Ovary (tissue), 9 donors: ENCODE results near the gene NDUFS8. TPM values are rescaled to one million over a fixed set of nuclear protein-coding genes. Genes with fewer than 3 reads are reported as not detected.

ENCODE experiments used
- DNase-seq, 5 donors: peaks; one replicate each; pipeline ENCODE4 v3.0.0-alpha.2; 2019 to 2020
- H3K27ac ChIP-seq, 2 donors: fragments of 200-600 bp; one replicate each; pipeline versions ENCODE4 v1.5.1 to v1.8.0; 2019 to 2022
- H3K27me3 ChIP-seq: fragments of 200-600 bp; one replicate; pipeline ENCODE4 v1.8.0; 2022
- H3K36me3 ChIP-seq: fragments of 200-600 bp; sonication (generic); one replicate; pipeline ENCODE4 v1.5.1; 2019
- H3K4me1 ChIP-seq: one replicate; pipeline ENCODE4 v1.8.1; 2013; ENCODE audit warnings: mild to moderate bottlenecking, moderate library complexity; ENCODE audit not compliant: insufficient read depth
- H3K4me3 ChIP-seq: fragments of 200-600 bp; sonication (generic); one replicate; pipeline ENCODE4 v1.5.1; 2017
- H3K9me3 ChIP-seq, 2 donors: fragments of 200-600 bp in 1 of 2; sonication (generic) in 1 of 2; one replicate each; pipeline versions ENCODE4 v1.5.1 to v1.8.1; 2013 to 2019; ENCODE audit warnings: mild to moderate bottlenecking in 1 of 2, moderate library complexity in 1 of 2
- EP300 ChIP-seq: sonication (generic); formaldehyde crosslinking; IDR thresholded peaks from one replicate; pipeline ENCODE4 v1.6.1; 2017; ENCODE audit warnings: antibody characterized with exemption
- POLR2A ChIP-seq: fragments of 450-650 bp; IDR thresholded peaks from one replicate; pipeline ENCODE4 v1.6.1; 2017; ENCODE audit warnings: antibody characterized with exemption, mild to moderate bottlenecking, moderate library complexity
- whole genome bisulfite sequencing, 3 donors: extraction: QIAGEN DNeasy Blood & Tissue Kit in 1 of 3; methylation state at CpG; one replicate each; pipeline versions ENCODE4 v1.1.5 to v1.1.7; 2013 to 2017; 5-methylcytosine and 5-hydroxymethylcytosine counted together
- intact Hi-C, 4 donors: fragments of 100-400 bp; cut with DNase I; formaldehyde crosslinking; loops; one replicate each; pipeline versions ENCODE4 v1.11.0 to v1.15.1; 2022 to 2023
- microRNA-seq, 3 donors: library from miRNA; unstranded; fragments of <30 nt; microRNA quantifications; one replicate each; pipeline versions ENCODE4 to v1.2.0, GENCODE V29; 2019 to 2020
- polyA plus RNA-seq, 2 donors: library from polyadenylated mRNA; stranded (reverse); fragments of 200-250 nt in 1 of 2; fragments of 350-450 nt in 1 of 2; fragmentation: Illumina TruSeq in 1 of 2; extraction: RNeasy Lipid Tissue Mini Kit (QIAGEN cat#74804) in 1 of 2; gene quantifications; one replicate each; pipeline ENCODE4 v1.2.3, GENCODE V29; 2013 to 2014
- small RNA-seq: library from RNA; depleted of rRNA; stranded (forward); fragments of <200 nt; gene quantifications from one replicate; pipeline ENCODE3, GENCODE V24; 2016
- total RNA-seq, 7 donors: library from RNA; depleted of rRNA in 2 of 7; stranded (reverse); fragments of >200 nt in 2 of 7; fragmentation: NEBNext Ultra II Directional in 3 of 7; extraction: Animal tissue kit (Norgen Biotek cat#: 25700) in 3 of 7; gene quantifications; one replicate each; pipeline versions ENCODE4 v1.1.0 to v1.2.4, GENCODE V29; 2016 to 2023
- TF ChIP-seq, protein P1 (sequence below), 3 donors: fragments of 450-650 bp in 2 of 3; fragments of 200-600 bp in 1 of 3; IDR thresholded peaks; one replicate each; pipeline versions ENCODE4 v1.5.1 to v1.8.0; 2016 to 2022; ENCODE audit warnings: antibody characterized with exemption in 3 of 3, mild to moderate bottlenecking in 1 of 3
- donor health status: DM: no; HTN: no; CAD: no; lungs with moderate emphysema.
- donor health status: DM: no; HTN: no; CAD: no.
- donor health status: Bipolar disorder and iron deficiency.
- donor health status: DM: yes; HTN: yes; CAD: no.
- donor health status: DM: no; HTN: no; CAD: no.
- donor health status: DM: yes; HTN: yes; CAD: no.

The NDUFS8 gene
- total and polyA plus RNA-seq, 9 donors, result 15.3 to 163 (median 101) TPM

DNA sequence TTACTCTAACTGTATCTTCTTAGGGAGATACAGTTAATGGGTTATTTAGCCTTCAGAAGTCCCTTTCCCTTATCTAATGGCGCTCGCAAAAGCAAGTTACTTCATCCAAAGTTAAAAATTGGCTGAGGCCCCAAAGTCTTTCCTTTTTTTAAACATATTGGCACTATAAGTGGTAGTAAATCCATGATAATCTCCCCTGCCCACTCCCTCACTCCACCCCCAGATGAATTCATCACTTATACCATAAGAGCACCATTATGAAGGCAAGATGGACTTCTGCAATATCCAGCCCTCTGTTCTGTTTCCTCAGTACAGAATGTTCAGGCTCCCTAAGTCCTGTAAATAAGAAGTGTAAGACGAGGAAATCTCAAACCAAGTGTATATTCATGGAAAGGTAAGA, 53.0 kb downstream of the NDUFS8 start:
- H3K27ac ChIP-seq, result no peak overlapping the region
- 40 to 50% (median 46%) methylated on average over 3 of the region's 3 CpGs for WGBS, 3 donors
- no peak overlapping the region for H3K4me3 ChIP-seq
- no peaks in the 10 kb centered on the region for H3K27me3 ChIP-seq
- intact Hi-C loops, result no loop called here
- no peak for DNase-seq
- no peak for TF ChIP-seq EP300
- TF ChIP-seq, protein P1, sequence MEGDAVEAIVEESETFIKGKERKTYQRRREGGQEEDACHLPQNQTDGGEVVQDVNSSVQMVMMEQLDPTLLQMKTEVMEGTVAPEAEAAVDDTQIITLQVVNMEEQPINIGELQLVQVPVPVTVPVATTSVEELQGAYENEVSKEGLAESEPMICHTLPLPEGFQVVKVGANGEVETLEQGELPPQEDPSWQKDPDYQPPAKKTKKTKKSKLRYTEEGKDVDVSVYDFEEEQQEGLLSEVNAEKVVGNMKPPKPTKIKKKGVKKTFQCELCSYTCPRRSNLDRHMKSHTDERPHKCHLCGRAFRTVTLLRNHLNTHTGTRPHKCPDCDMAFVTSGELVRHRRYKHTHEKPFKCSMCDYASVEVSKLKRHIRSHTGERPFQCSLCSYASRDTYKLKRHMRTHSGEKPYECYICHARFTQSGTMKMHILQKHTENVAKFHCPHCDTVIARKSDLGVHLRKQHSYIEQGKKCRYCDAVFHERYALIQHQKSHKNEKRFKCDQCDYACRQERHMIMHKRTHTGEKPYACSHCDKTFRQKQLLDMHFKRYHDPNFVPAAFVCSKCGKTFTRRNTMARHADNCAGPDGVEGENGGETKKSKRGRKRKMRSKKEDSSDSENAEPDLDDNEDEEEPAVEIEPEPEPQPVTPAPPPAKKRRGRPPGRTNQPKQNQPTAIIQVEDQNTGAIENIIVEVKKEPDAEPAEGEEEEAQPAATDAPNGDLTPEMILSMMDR (IDR thresholded peaks at IDR 0.05), result no peak
- TF ChIP-seq POLR2A, result no peak
- no peaks in the 10 kb centered on the region for H3K36me3 ChIP-seq
- H3K4me1 ChIP-seq, result no peaks in the 10 kb centered on the region
- no peaks in the 10 kb centered on the region for H3K9me3 ChIP-seq

Small RNAs within 50 kb of the gene (microRNA-seq; reads per million reads assigned to microRNA genes)
- gene MIR4691, result 0 reads per million in 3 donors
- gene MIR6753, result 0 reads per million in 3 donors
- gene MIR7113, result 0 to 0.47 (median 0.36) reads per million in 3 donors

Small RNAs within 50 kb of the gene (small RNA-seq; reads per million reads assigned to genes)
- gene MIR6753, result not detected

Other genes with a start within 250 kb of the NDUFS8 start
- 10 to 100 TPM in 6 of 7 donors, 1 to 10 TPM in 1; 9.0 to 39.6 (median 14.2) TPM for gene UNC93B1, start 26.6 kb upstream of the NDUFS8 start, total RNA-seq
- 10 to 100 TPM in 1 of 2 donors, 1 to 10 TPM in 1; 9.6 to 11.1 TPM for gene UNC93B1, start 26.6 kb upstream of the NDUFS8 start, polyA plus RNA-seq
- gene ALDH3B1, start 20.4 kb upstream of the NDUFS8 start, total RNA-seq, result 10 to 100 TPM in 3 of 7 donors, 1 to 10 TPM in 4; 1.8 to 65.3 (median 8.9) TPM
- 1 to 10 TPM; 3.9 to 4.7 TPM for gene ALDH3B1, start 20.4 kb upstream of the NDUFS8 start, polyA plus RNA-seq
- gene TCIRG1, start 8.3 kb downstream of the NDUFS8 start, total RNA-seq, result 100 to 1,000 TPM in 2 of 7 donors, 10 to 100 TPM in 5; 55.8 to 109 (median 78.6) TPM
- 10 to 100 TPM in 1 of 2 donors, 1 to 10 TPM in 1; 2.2 to 77.4 TPM for gene TCIRG1, start 8.3 kb downstream of the NDUFS8 start, polyA plus RNA-seq
- 10 to 100 TPM; 20.7 to 45.3 (median 31.4) TPM for gene CHKA, start 90.7 kb downstream of the NDUFS8 start, total RNA-seq
- gene CHKA, start 90.7 kb downstream of the NDUFS8 start, polyA plus RNA-seq, result 10 to 100 TPM; 15.6 to 26.3 TPM
- 10 to 100 TPM; 25.5 to 59.1 (median 50.6) TPM for gene KMT5B, start 182.6 kb downstream of the NDUFS8 start, total RNA-seq
- gene KMT5B, start 182.6 kb downstream of the NDUFS8 start, polyA plus RNA-seq, result 10 to 100 TPM; 25.5 to 36.8 TPM
- 10 to 100 TPM; 17.3 to 47.3 (median 34.1) TPM for gene C11orf24, start 241.3 kb downstream of the NDUFS8 start, total RNA-seq
- 10 to 100 TPM; 14.7 to 16.1 TPM for gene C11orf24, start 241.3 kb downstream of the NDUFS8 start, polyA plus RNA-seq